H1 (cell line): ENCODE measurements around the gene CEACAM5. TPM values are rescaled to one million over a fixed set of nuclear protein-coding genes. Genes with fewer than 3 reads are reported as not detected.

Experiments used
- CREB1 ChIP-seq: IDR thresholded peaks from 2 replicates; pipeline ENCODE4 v1.6.1; 2012; ENCODE audit warnings: inconsistent platforms
- CTCF ChIP-seq, 3 experiments: IDR thresholded peaks; 1 replicate in 2 of 3; 2 replicates in 1 of 3; pipeline versions ENCODE4 v1.5.1 to v1.6.1; 2011; ENCODE audit warnings: low read length in 3 of 3, mild to moderate bottlenecking in 3 of 3, inconsistent platforms in 2 of 3, low read depth in 1 of 3, moderate library complexity in 1 of 3; ENCODE audit not compliant: insufficient read depth in 1 of 3; ENCODE audit errors: control extremely low read depth in 1 of 3
- HDAC2 ChIP-seq, 2 experiments: fragments of 300-600 bp in 1 of 2; sonication (generic) in 1 of 2; IDR thresholded peaks; 2 replicates each; pipeline ENCODE4 v1.6.1; 2011 to 2012; ENCODE audit warnings: low read depth in 2 of 2, low read length in 2 of 2, mild to moderate bottlenecking in 2 of 2, moderate library complexity in 2 of 2, borderline replicate concordance in 1 of 2, inconsistent platforms in 1 of 2
- SUZ12 ChIP-seq: fragments of 200-600 bp; sonication (generic); IDR thresholded peaks from 2 replicates; pipeline ENCODE4 v1.6.1; 2012; ENCODE audit warnings: mild to moderate bottlenecking, inconsistent platforms, low read length, moderate library complexity, mixed read lengths
- polyA plus RNA-seq, 7 experiments: library from polyadenylated mRNA; depleted of rRNA in 3 of 7; stranded (reverse) in 5 of 7; unstranded in 2 of 7; fragments of >200 nt in 5 of 7; fragments of 200-250 nt in 2 of 7; gene quantifications; 1 replicate in 5 of 7; 2 replicates in 1 of 7; 4 replicates in 1 of 7; pipeline versions ENCODE4 v1.2.1 to v1.2.3, GENCODE V29; 2011 to 2013; ENCODE audit warnings: missing spikeins in 2 of 7, mixed read lengths in 2 of 7
- total RNA-seq: library from RNA; stranded (reverse); fragmentation: NEBNext Ultra II Directional; extraction: Animal tissue kit (Norgen Biotek cat#: 25700); gene quantifications from 2 replicates; pipeline ENCODE4 v1.2.1, GENCODE V29; 2021

Gene CEACAM5
- total and polyA plus RNA-seq, 2 of the 8 experiments (the other 6 are each of a cell fraction or from before 2014, with no cell fraction given), result not detected

DNA sequence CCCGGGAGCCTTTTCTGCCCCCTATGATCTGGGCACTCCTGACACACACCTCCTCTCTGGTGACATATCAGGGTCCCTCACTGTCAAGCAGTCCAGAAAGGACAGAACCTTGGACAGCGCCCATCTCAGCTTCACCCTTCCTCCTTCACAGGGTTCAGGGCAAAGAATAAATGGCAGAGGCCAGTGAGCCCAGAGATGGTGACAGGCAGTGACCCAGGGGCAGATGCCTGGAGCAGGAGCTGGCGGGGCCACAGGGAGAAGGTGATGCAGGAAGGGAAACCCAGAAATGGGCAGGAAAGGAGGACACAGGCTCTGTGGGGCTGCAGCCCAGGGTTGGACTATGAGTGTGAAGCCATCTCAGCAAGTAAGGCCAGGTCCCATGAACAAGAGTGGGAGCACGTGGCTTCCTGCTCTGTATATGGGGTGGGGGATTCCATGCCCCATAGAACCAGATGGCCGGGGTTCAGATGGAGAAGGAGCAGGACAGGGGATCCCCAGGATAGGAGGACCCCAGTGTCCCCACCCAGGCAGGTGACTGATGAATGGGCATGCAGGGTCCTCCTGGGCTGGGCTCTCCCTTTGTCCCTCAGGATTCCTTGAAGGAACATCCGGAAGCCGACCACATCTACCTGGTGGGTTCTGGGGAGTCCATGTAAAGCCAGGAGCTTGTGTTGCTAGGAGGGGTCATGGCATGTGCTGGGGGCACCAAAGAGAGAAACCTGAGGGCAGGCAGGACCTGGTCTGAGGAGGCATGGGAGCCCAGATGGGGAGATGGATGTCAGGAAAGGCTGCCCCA is 11.8 kb upstream of the CEACAM5 start (continued):
- no peak for TF ChIP-seq CTCF (IDR thresholded peaks at IDR 0.05; ENCODE audit: control extremely low read depth in 1 of 3, insufficient read depth in 1 of 3, low read depth in 1 of 3, low read length in 3 of 3)
- TF ChIP-seq HDAC2 (IDR thresholded peaks at IDR 0.05; ENCODE audit: borderline replicate concordance in 1 of 2, low read depth in 2 of 2, low read length in 2 of 2), result no peak
- TF ChIP-seq SUZ12, result no peak
- no peak for TF ChIP-seq CREB1
